ENCODE measurements around the gene VAV3. TPM values are rescaled to one million over a fixed set of nuclear protein-coding genes. Genes with fewer than 3 reads are reported as not detected.

VAV3 gene
- polyA plus RNA-seq, 1 of the 3 experiments (the other 2 are of a cell fraction), result not detected

DNA sequence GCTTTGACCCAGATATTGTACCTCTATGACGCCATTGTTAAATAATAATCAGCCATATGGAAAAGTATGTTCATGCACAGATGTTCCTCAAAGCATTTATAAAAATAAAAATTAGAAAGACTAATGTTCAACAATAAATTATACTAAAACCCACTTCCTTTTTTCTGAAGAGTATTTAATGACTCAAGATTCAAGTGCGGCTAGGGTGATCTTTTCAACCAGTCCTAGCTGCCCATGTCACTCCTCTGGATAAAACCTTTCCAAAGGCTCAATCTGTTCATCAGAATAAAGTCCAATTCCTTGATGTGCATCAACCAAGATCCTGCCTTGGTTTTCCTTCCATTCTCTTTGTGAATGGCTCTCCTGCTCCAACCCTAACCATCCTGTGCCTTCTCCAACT is 292.0 kb downstream of the VAV3 start:
- Histone ChIP-seq H3K4me1 (ENCODE audit: control insufficient read depth in 1 of 2, insufficient read depth in 2 of 2, low read depth in 1 of 2, low read length in 1 of 2) (no peaks in the 10 kb centered on the region; a peak in 1 of 4 replicates), H3K4me2 (no peak overlapping the region), H3F3A (replicated peaks; ENCODE audit: insufficient read depth) (no peaks in the 10 kb centered on the region), H3K9ac (no peak overlapping the region), H3K36me3 (replicated peaks in 1 of 2; ENCODE audit: control insufficient read depth in 1 of 2, insufficient read depth in 2 of 2, low read length in 1 of 2) (no peaks in the 10 kb centered on the region), H3K9me2 (no peaks in the 10 kb centered on the region), H3K79me2 (ENCODE audit: insufficient read depth) (no peaks in the 10 kb centered on the region), H4K20me1 (ENCODE audit: insufficient read depth) (no peaks in the 10 kb centered on the region), H2AFZ (ENCODE audit: low read depth) (no peak overlapping the region), H3K9me3 (no peaks in the 10 kb centered on the region), H3K27me3 (ENCODE audit: insufficient read depth) (no peaks in the 10 kb centered on the region), H3K27ac (ENCODE audit: low read depth in 2 of 2, low read length in 1 of 2) (no peak overlapping the region), H3K4me3 (ENCODE audit: low read depth in 2 of 2, low read length in 1 of 2) (no peak overlapping the region)
- WGBS (ENCODE audit: low lambda C conversion rate), result 71% methylated on average over 2 of the region's 2 CpGs
- no peak for DNase-seq
- CTCF ChIA-PET, result no interaction called here
- POLR2A ChIA-PET, result no interaction called here
- no peak for TF ChIP-seq SIN3A (IDR thresholded peaks at IDR 0.05; ENCODE audit: borderline replicate concordance, low read depth, low read length)
- TF ChIP-seq FOSL2 (IDR thresholded peaks at IDR 0.05; ENCODE audit: borderline replicate concordance, low read depth), result no peak
- no peak for TF ChIP-seq ELF1 (IDR thresholded peaks at IDR 0.05)
- TF ChIP-seq CHD2 (IDR thresholded peaks at IDR 0.05; ENCODE audit: low read length, partially characterized antibody), result no peak

DNA sequence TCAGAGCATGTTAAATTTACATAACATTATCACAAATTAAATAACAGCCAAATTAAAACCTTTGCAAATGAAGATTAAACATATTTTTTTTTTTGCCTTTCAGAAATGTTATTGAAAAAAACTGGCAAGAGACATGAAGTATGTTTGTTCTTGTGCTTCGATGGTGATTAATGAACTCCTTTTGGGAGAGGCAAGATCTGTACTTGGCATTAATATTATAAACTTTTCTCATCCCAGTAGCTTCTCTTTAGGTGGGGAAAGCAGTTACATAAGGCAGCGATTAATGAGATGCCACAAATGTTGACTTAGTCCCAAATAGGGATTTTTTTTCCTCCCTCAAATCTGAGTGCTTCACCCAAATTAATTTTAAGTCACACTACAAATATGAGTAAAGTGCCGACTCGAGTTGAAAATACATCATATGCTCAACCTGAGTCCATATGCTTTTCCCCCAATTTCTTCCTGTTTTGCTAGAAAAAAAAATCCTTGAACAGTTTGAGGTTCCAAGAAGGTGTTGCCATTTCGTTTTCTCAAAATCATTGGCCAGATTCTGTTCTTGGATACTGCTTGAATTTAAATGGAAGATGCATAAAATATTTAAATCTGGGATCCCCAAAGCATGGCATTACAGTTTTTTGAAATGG is 294.5 kb downstream of the VAV3 start:
- CTCF ChIA-PET, result no interaction called here
- H3K4me2 ChIP-seq, result no peak overlapping the region
- H3K4me3 ChIP-seq (ENCODE audit: low read depth in 2 of 2, low read length in 1 of 2), result no peak overlapping the region
- H4K20me1 ChIP-seq (ENCODE audit: insufficient read depth), result no peaks in the 10 kb centered on the region
- H3K9me2 ChIP-seq, result no peaks in the 10 kb centered on the region
- H3K36me3 ChIP-seq (replicated peaks in 1 of 2; ENCODE audit: control insufficient read depth in 1 of 2, insufficient read depth in 2 of 2, low read length in 1 of 2), result no peaks in the 10 kb centered on the region
- H3K79me2 ChIP-seq (ENCODE audit: insufficient read depth), result no peaks in the 10 kb centered on the region
- TF ChIP-seq MEF2A (IDR thresholded peaks at IDR 0.05; ENCODE audit: borderline replicate concordance, low read depth) (no peak), TAF1 (IDR thresholded peaks at IDR 0.05; ENCODE audit: borderline replicate concordance, low read depth, low read length) (no peak), SMC3 (IDR thresholded peaks at IDR 0.05; ENCODE audit: low read depth, low read length) (no peak), SIN3A (IDR thresholded peaks at IDR 0.05; ENCODE audit: borderline replicate concordance, low read depth, low read length) (no peak), MXI1 (IDR thresholded peaks at IDR 0.05; ENCODE audit: low read depth, low read length) (no peak), FOXJ3 (CRISPR knock-in tag; IDR thresholded peaks at IDR 0.05) (no peak)
- TF ChIP-seq, protein P1, sequence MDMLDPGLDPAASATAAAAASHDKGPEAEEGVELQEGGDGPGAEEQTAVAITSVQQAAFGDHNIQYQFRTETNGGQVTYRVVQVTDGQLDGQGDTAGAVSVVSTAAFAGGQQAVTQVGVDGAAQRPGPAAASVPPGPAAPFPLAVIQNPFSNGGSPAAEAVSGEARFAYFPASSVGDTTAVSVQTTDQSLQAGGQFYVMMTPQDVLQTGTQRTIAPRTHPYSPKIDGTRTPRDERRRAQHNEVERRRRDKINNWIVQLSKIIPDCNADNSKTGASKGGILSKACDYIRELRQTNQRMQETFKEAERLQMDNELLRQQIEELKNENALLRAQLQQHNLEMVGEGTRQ (IDR thresholded peaks at IDR 0.05; ENCODE audit: borderline replicate concordance, low read depth, low read length), result no peak
- TF ChIP-seq, protein P2, sequence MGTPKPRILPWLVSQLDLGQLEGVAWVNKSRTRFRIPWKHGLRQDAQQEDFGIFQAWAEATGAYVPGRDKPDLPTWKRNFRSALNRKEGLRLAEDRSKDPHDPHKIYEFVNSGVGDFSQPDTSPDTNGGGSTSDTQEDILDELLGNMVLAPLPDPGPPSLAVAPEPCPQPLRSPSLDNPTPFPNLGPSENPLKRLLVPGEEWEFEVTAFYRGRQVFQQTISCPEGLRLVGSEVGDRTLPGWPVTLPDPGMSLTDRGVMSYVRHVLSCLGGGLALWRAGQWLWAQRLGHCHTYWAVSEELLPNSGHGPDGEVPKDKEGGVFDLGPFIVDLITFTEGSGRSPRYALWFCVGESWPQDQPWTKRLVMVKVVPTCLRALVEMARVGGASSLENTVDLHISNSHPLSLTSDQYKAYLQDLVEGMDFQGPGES (IDR thresholded peaks at IDR 0.05; ENCODE audit: low read depth, low read length), result no peak
- TF ChIP-seq, protein P3, sequence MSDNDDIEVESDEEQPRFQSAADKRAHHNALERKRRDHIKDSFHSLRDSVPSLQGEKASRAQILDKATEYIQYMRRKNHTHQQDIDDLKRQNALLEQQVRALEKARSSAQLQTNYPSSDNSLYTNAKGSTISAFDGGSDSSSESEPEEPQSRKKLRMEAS (IDR thresholded peaks at IDR 0.05; ENCODE audit: low read depth), result no peak
- H3K9ac ChIP-seq, result no peak overlapping the region
- no peak for DNase-seq
- no peak overlapping the region for H2AFZ ChIP-seq (ENCODE audit: low read depth)
- H3K27me3 ChIP-seq (ENCODE audit: insufficient read depth), result no peaks in the 10 kb centered on the region
- H3K27ac ChIP-seq (ENCODE audit: low read depth in 2 of 2, low read length in 1 of 2), result no peak overlapping the region
- no peaks in the 10 kb centered on the region for H3K9me3 ChIP-seq
- H3K4me1 ChIP-seq (ENCODE audit: control insufficient read depth in 1 of 2, insufficient read depth in 2 of 2, low read depth in 1 of 2, low read length in 1 of 2), result peaks cover 0 to 3% of the 10 kb centered on the region in 2 experiments; a peak in 2 of 4 replicates
- WGBS (ENCODE audit: low lambda C conversion rate), result 52% methylated on average over 5 of the region's 5 CpGs
- POLR2A ChIA-PET, result no interaction called here
- no peaks in the 10 kb centered on the region for H3F3A ChIP-seq (replicated peaks; ENCODE audit: insufficient read depth)
